Measurements from ENCODE around the gene OTOR.

GRCh38 chr20:16752082-16752481, 3.9 kb downstream of the OTOR start:
- TF ChIP-seq POLR2AphosphoS5 (IDR thresholded peaks at IDR 0.05; ENCODE audit: low read depth, low read length) (no peak), SIN3A (IDR thresholded peaks at IDR 0.05; ENCODE audit: borderline replicate concordance, insufficient read depth, low read depth, low read length) (no peak)
- TF ChIP-seq, protein P1, sequence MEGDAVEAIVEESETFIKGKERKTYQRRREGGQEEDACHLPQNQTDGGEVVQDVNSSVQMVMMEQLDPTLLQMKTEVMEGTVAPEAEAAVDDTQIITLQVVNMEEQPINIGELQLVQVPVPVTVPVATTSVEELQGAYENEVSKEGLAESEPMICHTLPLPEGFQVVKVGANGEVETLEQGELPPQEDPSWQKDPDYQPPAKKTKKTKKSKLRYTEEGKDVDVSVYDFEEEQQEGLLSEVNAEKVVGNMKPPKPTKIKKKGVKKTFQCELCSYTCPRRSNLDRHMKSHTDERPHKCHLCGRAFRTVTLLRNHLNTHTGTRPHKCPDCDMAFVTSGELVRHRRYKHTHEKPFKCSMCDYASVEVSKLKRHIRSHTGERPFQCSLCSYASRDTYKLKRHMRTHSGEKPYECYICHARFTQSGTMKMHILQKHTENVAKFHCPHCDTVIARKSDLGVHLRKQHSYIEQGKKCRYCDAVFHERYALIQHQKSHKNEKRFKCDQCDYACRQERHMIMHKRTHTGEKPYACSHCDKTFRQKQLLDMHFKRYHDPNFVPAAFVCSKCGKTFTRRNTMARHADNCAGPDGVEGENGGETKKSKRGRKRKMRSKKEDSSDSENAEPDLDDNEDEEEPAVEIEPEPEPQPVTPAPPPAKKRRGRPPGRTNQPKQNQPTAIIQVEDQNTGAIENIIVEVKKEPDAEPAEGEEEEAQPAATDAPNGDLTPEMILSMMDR (IDR thresholded peaks at IDR 0.05), result no peak
- TF ChIP-seq, protein P2, sequence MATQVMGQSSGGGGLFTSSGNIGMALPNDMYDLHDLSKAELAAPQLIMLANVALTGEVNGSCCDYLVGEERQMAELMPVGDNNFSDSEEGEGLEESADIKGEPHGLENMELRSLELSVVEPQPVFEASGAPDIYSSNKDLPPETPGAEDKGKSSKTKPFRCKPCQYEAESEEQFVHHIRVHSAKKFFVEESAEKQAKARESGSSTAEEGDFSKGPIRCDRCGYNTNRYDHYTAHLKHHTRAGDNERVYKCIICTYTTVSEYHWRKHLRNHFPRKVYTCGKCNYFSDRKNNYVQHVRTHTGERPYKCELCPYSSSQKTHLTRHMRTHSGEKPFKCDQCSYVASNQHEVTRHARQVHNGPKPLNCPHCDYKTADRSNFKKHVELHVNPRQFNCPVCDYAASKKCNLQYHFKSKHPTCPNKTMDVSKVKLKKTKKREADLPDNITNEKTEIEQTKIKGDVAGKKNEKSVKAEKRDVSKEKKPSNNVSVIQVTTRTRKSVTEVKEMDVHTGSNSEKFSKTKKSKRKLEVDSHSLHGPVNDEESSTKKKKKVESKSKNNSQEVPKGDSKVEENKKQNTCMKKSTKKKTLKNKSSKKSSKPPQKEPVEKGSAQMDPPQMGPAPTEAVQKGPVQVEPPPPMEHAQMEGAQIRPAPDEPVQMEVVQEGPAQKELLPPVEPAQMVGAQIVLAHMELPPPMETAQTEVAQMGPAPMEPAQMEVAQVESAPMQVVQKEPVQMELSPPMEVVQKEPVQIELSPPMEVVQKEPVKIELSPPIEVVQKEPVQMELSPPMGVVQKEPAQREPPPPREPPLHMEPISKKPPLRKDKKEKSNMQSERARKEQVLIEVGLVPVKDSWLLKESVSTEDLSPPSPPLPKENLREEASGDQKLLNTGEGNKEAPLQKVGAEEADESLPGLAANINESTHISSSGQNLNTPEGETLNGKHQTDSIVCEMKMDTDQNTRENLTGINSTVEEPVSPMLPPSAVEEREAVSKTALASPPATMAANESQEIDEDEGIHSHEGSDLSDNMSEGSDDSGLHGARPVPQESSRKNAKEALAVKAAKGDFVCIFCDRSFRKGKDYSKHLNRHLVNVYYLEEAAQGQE (IDR thresholded peaks at IDR 0.05; ENCODE audit: insufficient read depth in 1 of 2, low read depth in 2 of 2, low read length in 1 of 2), result no peak

Data from Panc1 (cell line).